GM12878 (cell line): ENCODE measurements around the gene FCHSD2. TPM values are rescaled to one million over a fixed set of nuclear protein-coding genes. Genes with fewer than 3 reads are reported as not detected.

Experiments
- BCL3 ChIP-seq: IDR thresholded peaks from 2 replicates; pipeline ENCODE4 v1.6.1; 2011; ENCODE audit warnings: borderline replicate concordance, low read depth, mild to moderate bottlenecking, moderate library complexity, low read length; ENCODE audit not compliant: insufficient read depth, poor library complexity, severe bottlenecking
- HDAC2 ChIP-seq: fragments of 200-600 bp; sonication (generic); IDR thresholded peaks from 2 replicates; pipeline ENCODE4 v1.6.1; 2017
- HDAC6 ChIP-seq: fragments of 200-600 bp; sonication (generic); IDR thresholded peaks from one replicate; pipeline ENCODE4 v1.8.0; 2017; ENCODE audit warnings: antibody characterized with exemption; ENCODE audit not compliant: unreplicated experiment
- HDGF ChIP-seq: fragments of 450-650 bp; IDR thresholded peaks from 2 replicates; pipeline ENCODE4 v1.6.1; 2016; ENCODE audit warnings: antibody characterized with exemption
- IRF5 ChIP-seq: fragments of 450-650 bp; IDR thresholded peaks from 2 replicates; pipeline ENCODE4 v1.6.1; 2017; ENCODE audit warnings: borderline replicate concordance
- JUND ChIP-seq: IDR thresholded peaks from 2 replicates; pipeline ENCODE4 v1.6.1; 2012; ENCODE audit warnings: low read depth, mild to moderate bottlenecking, low read length, improper control_type of control experiment, moderate library complexity
- MTA2 ChIP-seq: fragments of 450-650 bp; IDR thresholded peaks from 2 replicates; pipeline ENCODE4 v1.6.1; 2016; ENCODE audit warnings: low read depth, mild to moderate bottlenecking, moderate library complexity
- PML ChIP-seq: IDR thresholded peaks from 2 replicates; pipeline ENCODE4 v1.6.1; 2012; ENCODE audit warnings: low read length, inconsistent platforms
- POLR2A ChIP-seq: IDR thresholded peaks from 2 replicates; pipeline ENCODE4 v1.6.1; 2011; ENCODE audit warnings: low read depth, mild to moderate bottlenecking, low read length
- POLR2AphosphoS5 ChIP-seq: IDR thresholded peaks from 2 replicates; pipeline ENCODE4 v1.6.1; 2011; ENCODE audit warnings: mild to moderate bottlenecking, low read length, inconsistent platforms
- SREBF1 ChIP-seq: IDR thresholded peaks from 2 replicates; pipeline ENCODE4 v1.6.1; 2012; ENCODE audit warnings: mild to moderate bottlenecking, low read length
- SUZ12 ChIP-seq: fragments of 200-600 bp; sonication (generic); IDR thresholded peaks from one replicate; pipeline ENCODE4 v1.6.1; 2018; ENCODE audit warnings: antibody characterized with exemption, mild to moderate bottlenecking; ENCODE audit not compliant: unreplicated experiment
- WRNIP1 ChIP-seq: IDR thresholded peaks from 2 replicates; pipeline ENCODE4 v1.6.1; 2011; ENCODE audit warnings: low read depth, low read length, improper control_type of control experiment, borderline replicate concordance
- ZNF207 ChIP-seq: fragments of 450-650 bp; IDR thresholded peaks from 2 replicates; pipeline ENCODE4 v1.6.1; 2014; ENCODE audit warnings: antibody characterized with exemption, mild to moderate bottlenecking, borderline replicate concordance
- ZNF217 ChIP-seq: fragments of 450-650 bp; IDR thresholded peaks from 2 replicates; pipeline ENCODE4 v1.6.1; 2017; ENCODE audit warnings: antibody characterized with exemption, mild to moderate bottlenecking
- polyA plus RNA-seq, 11 experiments: library from polyadenylated mRNA; depleted of rRNA in 4 of 11; unstranded in 6 of 11; stranded (reverse) in 5 of 11; fragments of >200 nt; fragmentation: Nextera tagmentation in 4 of 11; fragmentation: Illumina TruSeq in 1 of 11; extraction: Ambion mirVana in 4 of 11; extraction: Trizol in 1 of 11; gene quantifications; 1 replicate in 1 of 11; 2 replicates in 10 of 11; pipeline versions ENCODE4 v1.2.1 to v1.2.3, GENCODE V29; 2011 to 2016; ENCODE audit warnings: inconsistent platforms in 2 of 11, missing spikeins in 2 of 11, low read depth in 1 of 11
- total RNA-seq, 4 experiments: library from RNA; depleted of rRNA in 3 of 4; stranded (reverse); fragments of >200 nt in 3 of 4; fragmentation: Illumina TruSeq in 1 of 4; extraction: Trizol in 1 of 4; gene quantifications; 2 replicates each; pipeline versions ENCODE4 v1.2.1 to v1.2.3, GENCODE V29; 2013 to 2021
- TF ChIP-seq, protein P1 (sequence below): IDR thresholded peaks from 2 replicates; pipeline ENCODE4 v1.6.1; 2012; ENCODE audit warnings: low read depth, low read length, improper control_type of control experiment
- TF ChIP-seq, protein P2 (sequence below): fragments of 450-650 bp; IDR thresholded peaks from 2 replicates; pipeline ENCODE4 v1.6.1; 2018; ENCODE audit warnings: mild to moderate bottlenecking, low read depth, moderate library complexity; ENCODE audit not compliant: partially characterized antibody
- TF ChIP-seq, protein P3 (sequence below): fragments of 450-650 bp; IDR thresholded peaks from 2 replicates; pipeline ENCODE4 v1.6.1; 2016; ENCODE audit warnings: mild to moderate bottlenecking

FCHSD2 gene
- total and polyA plus RNA-seq, 10 of the 15 experiments (the other 5 are each of a cell fraction or from before 2014, with no cell fraction given) = 13.2 to 89.8 (median 47.8) TPM

GRCh38 chr11:72815110-72815618, 327.0 kb downstream of the FCHSD2 start (continued):
- TF ChIP-seq WRNIP1 (no peak), IRF5 (no peak), HDAC6 (no peak), POLR2A (peak; percentile 11; the same call in 1 of the 2 replicates), SUZ12 (no peak), BCL3 (no peak), POLR2AphosphoS5 (no peak; the same call in 1 of the 2 replicates), SREBF1 (no peak), HDAC2 (no peak), ZNF217 (no peak), HDGF (no peak), ZNF207 (no peak; the same call in 1 of the 2 replicates), PML (no peak), JUND (no peak), MTA2 (no peak)
- TF ChIP-seq, protein P1, sequence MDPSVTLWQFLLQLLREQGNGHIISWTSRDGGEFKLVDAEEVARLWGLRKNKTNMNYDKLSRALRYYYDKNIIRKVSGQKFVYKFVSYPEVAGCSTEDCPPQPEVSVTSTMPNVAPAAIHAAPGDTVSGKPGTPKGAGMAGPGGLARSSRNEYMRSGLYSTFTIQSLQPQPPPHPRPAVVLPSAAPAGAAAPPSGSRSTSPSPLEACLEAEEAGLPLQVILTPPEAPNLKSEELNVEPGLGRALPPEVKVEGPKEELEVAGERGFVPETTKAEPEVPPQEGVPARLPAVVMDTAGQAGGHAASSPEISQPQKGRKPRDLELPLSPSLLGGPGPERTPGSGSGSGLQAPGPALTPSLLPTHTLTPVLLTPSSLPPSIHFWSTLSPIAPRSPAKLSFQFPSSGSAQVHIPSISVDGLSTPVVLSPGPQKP = 0 out of 2 replicates have a peak, but pooled peaks have one; percentile 16
- TF ChIP-seq, protein P2, sequence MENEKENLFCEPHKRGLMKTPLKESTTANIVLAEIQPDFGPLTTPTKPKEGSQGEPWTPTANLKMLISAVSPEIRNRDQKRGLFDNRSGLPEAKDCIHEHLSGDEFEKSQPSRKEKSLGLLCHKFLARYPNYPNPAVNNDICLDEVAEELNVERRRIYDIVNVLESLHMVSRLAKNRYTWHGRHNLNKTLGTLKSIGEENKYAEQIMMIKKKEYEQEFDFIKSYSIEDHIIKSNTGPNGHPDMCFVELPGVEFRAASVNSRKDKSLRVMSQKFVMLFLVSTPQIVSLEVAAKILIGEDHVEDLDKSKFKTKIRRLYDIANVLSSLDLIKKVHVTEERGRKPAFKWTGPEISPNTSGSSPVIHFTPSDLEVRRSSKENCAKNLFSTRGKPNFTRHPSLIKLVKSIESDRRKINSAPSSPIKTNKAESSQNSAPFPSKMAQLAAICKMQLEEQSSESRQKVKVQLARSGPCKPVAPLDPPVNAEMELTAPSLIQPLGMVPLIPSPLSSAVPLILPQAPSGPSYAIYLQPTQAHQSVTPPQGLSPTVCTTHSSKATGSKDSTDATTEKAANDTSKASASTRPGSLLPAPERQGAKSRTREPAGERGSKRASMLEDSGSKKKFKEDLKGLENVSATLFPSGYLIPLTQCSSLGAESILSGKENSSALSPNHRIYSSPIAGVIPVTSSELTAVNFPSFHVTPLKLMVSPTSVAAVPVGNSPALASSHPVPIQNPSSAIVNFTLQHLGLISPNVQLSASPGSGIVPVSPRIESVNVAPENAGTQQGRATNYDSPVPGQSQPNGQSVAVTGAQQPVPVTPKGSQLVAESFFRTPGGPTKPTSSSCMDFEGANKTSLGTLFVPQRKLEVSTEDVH = no peak
- TF ChIP-seq, protein P3, sequence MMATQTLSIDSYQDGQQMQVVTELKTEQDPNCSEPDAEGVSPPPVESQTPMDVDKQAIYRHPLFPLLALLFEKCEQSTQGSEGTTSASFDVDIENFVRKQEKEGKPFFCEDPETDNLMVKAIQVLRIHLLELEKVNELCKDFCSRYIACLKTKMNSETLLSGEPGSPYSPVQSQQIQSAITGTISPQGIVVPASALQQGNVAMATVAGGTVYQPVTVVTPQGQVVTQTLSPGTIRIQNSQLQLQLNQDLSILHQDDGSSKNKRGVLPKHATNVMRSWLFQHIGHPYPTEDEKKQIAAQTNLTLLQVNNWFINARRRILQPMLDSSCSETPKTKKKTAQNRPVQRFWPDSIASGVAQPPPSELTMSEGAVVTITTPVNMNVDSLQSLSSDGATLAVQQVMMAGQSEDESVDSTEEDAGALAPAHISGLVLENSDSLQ = 0 out of 2 replicates have a peak, but pooled peaks have one; percentile 1
- TF ChIP-seq, all 136 proteins: peak for 5
